Endodermal cell (in vitro differentiated cells): ENCODE measurements around the gene C16orf86. TPM values are rescaled to one million over a fixed set of nuclear protein-coding genes. Genes with fewer than 3 reads are reported as not detected.

Experiments
- DNase-seq: peaks from one replicate; pipeline ENCODE4 v3.0.0-alpha.2; 2017
- H3K27ac ChIP-seq: 2 replicates; pipeline ENCODE4 v1.5.1; 2013; ENCODE audit warnings: mild to moderate bottlenecking, low read depth, low read length, moderate library complexity
- H3K27me3 ChIP-seq: 2 replicates; pipeline ENCODE4 v1.6.1; 2013; ENCODE audit warnings: mild to moderate bottlenecking, low read length, moderate library complexity; ENCODE audit not compliant: insufficient read depth, control insufficient read depth, poor library complexity, severe bottlenecking
- H3K36me3 ChIP-seq: 2 replicates; pipeline ENCODE4 v1.7.0; 2013; ENCODE audit warnings: mild to moderate bottlenecking, low read length, moderate library complexity; ENCODE audit not compliant: control insufficient read depth, insufficient read depth
- H3K4me1 ChIP-seq: one replicate; pipeline ENCODE4 v1.7.0; 2013; ENCODE audit warnings: low read length; ENCODE audit not compliant: control insufficient read depth, insufficient read depth
- H3K4me3 ChIP-seq: 2 replicates; pipeline ENCODE4 v1.5.1; 2013; ENCODE audit warnings: mild to moderate bottlenecking, low read length, moderate library complexity
- H3K9ac ChIP-seq: 2 replicates; pipeline ENCODE4 v1.6.1; 2013; ENCODE audit warnings: mild to moderate bottlenecking, low read length, moderate library complexity; ENCODE audit not compliant: poor library complexity, severe bottlenecking; ENCODE audit errors: extremely low read depth
- H3K9me3 ChIP-seq: 2 replicates; pipeline ENCODE4 v1.6.1; 2013; ENCODE audit warnings: mild to moderate bottlenecking, low read length, moderate library complexity; ENCODE audit not compliant: control insufficient read depth
- H3K27ac Mint-ChIP-seq: 2 replicates; pipeline ENCODE4 v1.8.0; 2020; ENCODE audit warnings: mixed read lengths
- H3K27me3 Mint-ChIP-seq: 2 replicates; pipeline ENCODE4 v1.8.0; 2021; ENCODE audit warnings: mild to moderate bottlenecking, mixed read lengths; ENCODE audit not compliant: insufficient read depth
- H3K36me3 Mint-ChIP-seq: 2 replicates; pipeline ENCODE4 v1.8.0; 2020; ENCODE audit warnings: low read depth, mixed read lengths
- H3K4me1 Mint-ChIP-seq: 2 replicates; pipeline ENCODE4 v1.8.0; 2020; ENCODE audit warnings: mixed read lengths
- H3K4me3 Mint-ChIP-seq: 2 replicates; pipeline ENCODE4 v1.8.0; 2020; ENCODE audit warnings: mild to moderate bottlenecking, moderate library complexity, mixed read lengths
- H3K9me3 Mint-ChIP-seq: 2 replicates; pipeline ENCODE4 v1.8.0; 2020; ENCODE audit warnings: mild to moderate bottlenecking, mixed read lengths
- CTCF ChIP-seq: fragments of 200-600 bp; sonication (generic); conservative IDR thresholded peaks from 2 replicates; pipeline ENCODE4 v1.5.0; 2021; ENCODE audit warnings: antibody characterized with exemption, mild to moderate bottlenecking
- whole genome bisulfite sequencing, 2 experiments: methylation state at CpG; one replicate each; pipeline versions ENCODE4 v1.1.5 to v1.1.7; 2013; ENCODE audit warnings: missing lambda C conversion rate in 2 of 2, mixed read lengths in 1 of 2; ENCODE audit not compliant: insufficient coverage in 1 of 2, insufficient read length in 1 of 2; 5-methylcytosine and 5-hydroxymethylcytosine counted together
- total RNA-seq, 2 donors: library from RNA; stranded (reverse); fragmentation: NEBNext Ultra II Directional in 1 of 2; extraction: Animal tissue kit (Norgen Biotek cat#: 25700) in 1 of 2; gene quantifications; 2 replicates in 1 of 2; 3 replicates in 1 of 2; pipeline ENCODE4 v1.2.1, GENCODE V29; 2021

Gene C16orf86
- total RNA-seq, 2 donors from 2014 or later: 3.6 to 4.7 TPM

GRCh38 chr16:67649494-67649931, 17.1 kb upstream of the C16orf86 start:
- no peak overlapping the region for H3K4me3 Mint-ChIP-seq
- no peak overlapping the region for H3K4me3 ChIP-seq

GRCh38 chr16:67650023-67650422, 16.6 kb upstream of the C16orf86 start:
- Mint-ChIP-seq H3K27ac (no peak overlapping the region), H3K36me3 (no peaks in the 10 kb centered on the region), H3K4me1 (peaks cover 2% of the 10 kb centered on the region), H3K27me3 (peaks cover 81% of the 10 kb centered on the region), H3K4me3 (no peak overlapping the region), H3K9me3 (no peaks in the 10 kb centered on the region)
- WGBS, 2 experiments: 88 to 91% methylated on average over 6 to 8 of the region's 8 CpGs
- H3K36me3 ChIP-seq: no peaks in the 10 kb centered on the region
- H3K9ac ChIP-seq: no peak overlapping the region
- TF ChIP-seq CTCF: no peak
- no peak overlapping the region for H3K27ac ChIP-seq
- no peak for DNase-seq
- H3K9me3 ChIP-seq: no peaks in the 10 kb centered on the region
- H3K4me1 ChIP-seq: no peaks in the 10 kb centered on the region
- no peak overlapping the region for H3K4me3 ChIP-seq
- H3K27me3 ChIP-seq: peaks cover 7% of the 10 kb centered on the region

More at GRCh38 chr16:67649494-67649931, 17.1 kb upstream of the C16orf86 start:
- no peak overlapping the region for H3K27ac ChIP-seq
- peaks cover 2% of the 10 kb centered on the region for H3K4me1 Mint-ChIP-seq
- H3K36me3 Mint-ChIP-seq: no peaks in the 10 kb centered on the region
- no peaks in the 10 kb centered on the region for H3K9me3 ChIP-seq
- H3K4me1 ChIP-seq: no peaks in the 10 kb centered on the region
- H3K27me3 Mint-ChIP-seq: peaks cover 79% of the 10 kb centered on the region
- TF ChIP-seq CTCF: no peak
- 80 to 93% methylated on average over 10 to 34 of the region's 34 CpGs for WGBS, 2 experiments
- no peak overlapping the region for H3K9ac ChIP-seq
- DNase-seq: peak; percentile 97
- H3K27ac Mint-ChIP-seq: no peak overlapping the region
- H3K36me3 ChIP-seq: no peaks in the 10 kb centered on the region
- H3K27me3 ChIP-seq: peaks cover 7% of the 10 kb centered on the region
- H3K9me3 Mint-ChIP-seq: no peaks in the 10 kb centered on the region

- WGBS, 2 experiments: 90 to 97% methylated on average over 6 to 7 of the region's 7 CpGs
- Mint-ChIP-seq H3K9me3 (no peaks in the 10 kb centered on the region), H3K27me3 (peaks cover 78% of the 10 kb centered on the region), H3K4me3 (no peak overlapping the region), H3K36me3 (peaks cover 4% of the 10 kb centered on the region), H3K27ac (no peak overlapping the region), H3K4me1 (peaks cover 2% of the 10 kb centered on the region)
- Histone ChIP-seq H3K27me3 (peaks cover 7% of the 10 kb centered on the region), H3K9me3 (no peaks in the 10 kb centered on the region), H3K9ac (no peak overlapping the region), H3K36me3 (no peaks in the 10 kb centered on the region), H3K27ac (no peak overlapping the region), H3K4me1 (no peaks in the 10 kb centered on the region), H3K4me3 (no peak overlapping the region)
- no peak for TF ChIP-seq CTCF
- no peak for DNase-seq
These were observed 15.6 kb upstream of the C16orf86 start for GRCh38 chr16:67651039-67651438.
